Activated CD4-positive, alpha-beta T cell treated with anti-CD3 and anti-CD28 coated beads, Interleukin-2, amount 50 U/mL, for 24 hours (primary cell): ENCODE results near the gene PWWP2B.
A peak's percentile ranks its signal among the peaks of the same experiment; 100 is the strongest.

Experiments used
- DNase-seq, 2 donors: peaks; one replicate each; pipeline ENCODE4 v3.0.0-alpha.2; 2020; ENCODE audit warnings: low read depth in 1 of 2, low spot score in 1 of 2

PWWP2B gene

DNA sequence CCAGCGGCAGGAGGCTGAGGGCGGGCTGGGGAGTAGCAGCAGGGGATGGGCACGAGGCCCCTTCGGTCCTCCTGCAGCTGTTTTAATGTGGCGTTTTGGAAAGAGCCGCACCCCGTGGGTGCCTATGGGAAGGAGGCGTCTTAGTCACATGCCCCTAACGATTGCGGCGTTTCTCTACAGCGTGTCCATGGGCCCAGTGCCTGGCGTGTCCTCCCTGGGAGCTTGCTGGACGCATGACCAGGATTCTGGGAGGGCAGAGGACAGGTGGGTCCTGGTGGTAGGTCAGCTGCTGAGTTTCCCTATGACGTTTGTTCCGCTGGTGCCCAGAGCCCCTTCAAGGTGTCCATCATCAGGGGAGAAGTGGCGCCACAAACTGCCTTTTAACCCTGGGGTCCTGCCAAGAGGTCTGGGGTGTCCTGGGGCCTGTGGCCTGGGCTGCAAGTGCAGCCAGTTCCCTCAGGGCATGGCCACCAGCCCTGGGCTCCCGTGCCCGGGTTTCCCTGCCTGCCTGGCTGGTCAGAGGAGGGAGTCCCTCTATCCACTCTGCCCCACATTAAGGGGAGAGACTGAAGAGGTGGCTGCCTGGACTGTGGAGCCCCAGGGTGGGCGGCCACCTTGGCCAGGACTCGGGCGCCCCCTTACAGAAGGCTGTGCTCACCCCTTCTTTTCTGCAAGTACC lies 48.7 kb downstream of the PWWP2B start:
- DNase-seq = no peak

DNA sequence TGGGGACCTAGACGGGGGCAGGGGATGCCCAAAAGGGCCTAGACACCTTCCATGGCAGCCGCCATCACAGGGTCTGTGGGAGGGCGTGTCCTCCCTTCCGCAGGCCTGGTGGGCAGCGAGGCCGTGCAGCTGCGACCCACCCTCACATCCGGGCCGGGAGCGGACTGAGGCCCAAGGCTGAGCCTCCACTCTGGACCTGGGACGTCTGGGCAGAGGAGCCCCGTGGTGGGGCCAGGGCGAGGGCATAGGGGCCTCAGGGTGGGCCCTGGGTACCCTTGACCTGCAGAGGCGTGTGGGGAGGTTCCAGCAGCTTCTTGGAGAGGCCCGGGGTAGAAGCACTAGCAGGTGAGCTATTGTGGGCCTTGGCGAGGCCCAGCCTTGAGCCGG lies 49.2 kb downstream of the PWWP2B start:
- DNase-seq = no peak

DNA sequence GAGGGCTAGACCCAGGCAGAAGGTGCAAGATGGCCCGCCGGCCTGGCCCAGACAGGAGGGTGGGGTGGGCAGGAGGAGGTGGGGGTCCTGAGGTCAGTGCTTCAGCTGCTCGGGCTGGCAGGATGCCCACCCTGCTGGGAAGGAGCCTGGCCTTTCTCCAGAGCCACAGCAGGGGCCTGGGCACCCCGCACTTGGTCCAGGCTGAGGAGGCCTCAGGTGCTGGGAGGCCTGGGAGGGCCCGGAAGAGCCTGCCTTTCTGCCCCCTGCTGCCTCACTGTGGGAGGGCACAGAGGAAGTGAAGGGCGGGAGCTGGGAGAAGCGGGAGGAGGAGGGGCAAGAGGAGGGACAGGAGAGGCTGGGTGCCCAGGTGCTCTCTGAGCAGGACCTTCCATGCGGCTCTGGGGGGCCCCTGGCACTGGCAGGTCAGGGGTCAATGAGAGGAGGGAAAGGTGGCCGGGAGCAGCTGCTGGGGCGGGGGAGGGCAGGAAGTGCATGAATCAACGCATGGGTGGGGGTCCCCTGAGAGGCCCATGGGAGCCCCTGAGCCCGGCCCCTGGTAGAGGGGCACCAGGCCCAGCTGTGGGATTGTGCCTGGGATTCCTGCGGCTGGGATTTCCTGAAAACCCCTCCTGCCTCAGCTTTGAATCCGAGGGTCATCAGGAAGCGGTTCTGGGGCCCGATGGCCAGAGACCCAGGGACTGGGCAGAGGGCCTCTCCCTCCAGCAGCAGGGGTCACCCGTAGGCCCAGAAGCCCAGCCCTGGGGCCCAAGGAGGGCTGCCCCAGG lies 49.9 kb downstream of the PWWP2B start:
- peak; percentile 26 to 64 for DNase-seq

DNA sequence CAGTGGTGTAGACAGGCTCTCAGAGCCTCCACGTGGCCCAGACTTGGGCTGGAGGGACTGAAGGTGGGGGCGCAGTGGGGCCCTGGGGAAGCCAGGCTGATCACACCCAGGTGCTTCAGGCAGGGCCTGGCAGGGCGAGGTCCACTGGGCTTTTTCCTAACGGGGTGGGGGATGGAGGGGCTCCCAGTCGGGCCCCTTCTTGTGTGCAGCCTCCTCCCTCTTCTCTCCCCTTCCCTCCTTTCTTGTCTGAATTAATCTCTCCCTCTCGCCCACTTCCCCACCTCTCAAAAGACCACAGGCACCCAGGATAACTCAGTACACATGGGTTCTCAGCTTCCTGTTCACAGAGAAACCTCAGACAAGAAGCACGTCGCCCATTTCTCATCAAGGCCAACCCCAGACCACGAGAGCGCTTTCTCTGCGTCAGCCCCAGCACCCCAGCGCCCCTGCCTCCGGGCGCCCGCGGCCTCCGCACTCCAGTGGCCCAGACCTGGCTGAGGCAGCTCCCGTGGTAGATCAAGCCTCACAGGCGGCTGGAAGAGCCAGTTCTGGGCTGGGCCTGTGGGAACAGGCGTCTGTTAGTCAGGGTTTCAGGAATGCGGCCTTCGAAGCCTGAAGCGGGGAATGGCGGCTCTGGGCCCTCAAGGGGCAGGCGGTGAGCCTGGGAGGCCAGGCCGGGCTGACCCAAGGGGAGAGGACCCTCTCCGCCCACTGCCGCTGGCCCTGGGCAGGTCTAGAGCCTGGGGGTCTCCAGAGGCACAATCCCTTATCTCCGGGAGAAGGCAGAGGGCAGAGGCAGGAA lies 50.6 kb downstream of the PWWP2B start:
- DNase-seq = peak; percentile 43

DNA sequence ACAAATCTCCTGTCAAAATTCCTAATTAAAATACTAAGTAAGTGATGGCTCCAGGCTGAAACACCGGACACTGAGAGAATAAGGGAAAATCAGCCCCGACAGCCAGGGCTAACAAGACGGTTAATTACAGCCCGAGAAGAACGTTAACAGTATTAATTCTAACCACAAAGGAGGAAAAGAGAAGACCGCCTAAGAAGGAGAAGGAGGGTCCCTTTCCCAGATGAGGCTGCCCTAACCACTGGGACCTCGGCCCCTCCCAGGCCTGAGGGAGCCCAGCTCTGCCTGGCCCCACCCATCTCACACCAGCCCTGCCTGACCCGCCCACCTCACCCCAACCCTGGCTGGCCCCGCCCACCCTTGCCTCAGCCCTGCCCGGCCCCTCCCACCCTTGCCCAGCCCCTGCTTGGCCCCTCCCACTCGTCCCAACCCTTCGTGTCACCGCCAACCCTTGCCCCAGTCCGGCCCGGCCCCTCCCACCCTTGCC lies 51.3 kb downstream of the PWWP2B start:
- DNase-seq = no peak

DNA sequence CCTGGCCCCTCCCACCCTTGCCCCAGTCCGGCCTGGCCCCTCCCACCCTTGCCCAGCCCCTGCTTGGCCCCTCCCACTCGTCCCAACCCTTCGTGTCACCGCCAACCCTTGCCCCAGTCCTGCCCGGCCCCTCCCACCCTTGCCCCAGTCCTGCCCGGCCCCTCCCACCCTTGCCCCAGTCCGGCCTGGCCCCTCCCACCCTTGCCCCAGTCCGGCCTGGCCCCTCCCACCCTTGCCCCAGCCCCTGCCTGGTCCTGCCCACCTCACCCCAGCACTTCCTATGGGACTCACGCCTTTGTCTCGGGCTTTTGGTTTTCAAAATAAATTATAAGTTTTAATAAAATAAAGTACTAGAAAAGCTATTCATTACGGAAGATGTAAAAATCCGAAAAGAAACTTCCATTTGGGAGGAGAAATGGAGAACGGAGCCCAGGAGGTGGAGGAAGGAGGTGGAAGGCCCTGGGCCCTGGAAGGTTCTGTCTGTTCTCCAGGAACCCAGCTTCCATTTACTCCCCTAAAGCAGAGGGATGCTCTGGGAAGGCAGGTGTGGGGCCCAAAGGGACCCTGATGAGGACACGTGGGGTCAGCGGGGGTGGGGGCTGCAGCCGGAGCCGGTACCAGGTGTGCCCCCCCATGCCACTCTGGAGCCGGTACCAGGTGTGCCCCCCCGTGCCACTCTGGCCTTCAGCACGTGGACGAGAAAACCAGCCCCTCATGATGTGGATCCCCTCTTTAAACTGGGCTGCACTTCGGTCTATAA lies 52.2 kb downstream of the PWWP2B start:
- no peak for DNase-seq

DNA sequence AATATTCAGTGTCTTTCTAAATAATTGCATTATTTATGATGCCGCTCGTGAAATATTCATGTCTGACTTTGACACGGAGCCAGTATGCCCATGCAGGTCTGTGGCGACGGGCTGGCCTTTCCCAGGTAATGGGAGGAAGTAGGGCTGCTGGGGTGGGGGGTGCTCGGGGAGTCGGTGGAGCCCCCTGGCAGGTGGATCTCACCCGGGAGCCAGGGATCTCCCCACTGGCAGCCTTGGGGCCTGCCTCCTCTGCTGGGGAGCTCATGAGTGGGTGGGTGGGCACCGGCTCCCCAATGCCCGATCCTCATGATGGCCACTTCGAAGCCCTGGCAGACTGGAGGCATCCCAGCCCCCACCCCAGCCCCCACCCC lies 52.8 kb downstream of the PWWP2B start:
- DNase-seq = no peak

DNA sequence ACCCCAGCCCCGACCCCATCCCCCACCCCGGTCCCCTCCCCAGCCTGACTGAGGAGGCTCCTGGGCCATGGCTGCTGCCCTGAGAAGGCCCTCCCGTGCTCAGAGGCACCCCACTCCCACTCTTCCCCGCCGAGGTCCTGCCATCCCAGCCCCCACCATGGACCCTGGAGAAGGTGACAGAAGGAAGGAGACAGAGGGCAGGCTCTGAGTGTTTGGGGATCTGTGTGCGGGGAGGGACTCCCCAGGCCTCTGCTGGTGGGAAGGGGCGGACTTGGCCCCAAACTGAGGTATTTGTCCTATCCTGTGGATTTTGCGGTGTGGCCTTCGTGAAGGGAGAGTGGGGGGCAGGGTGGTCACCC lies 53.4 kb downstream of the PWWP2B start:
- DNase-seq = no peak

DNA sequence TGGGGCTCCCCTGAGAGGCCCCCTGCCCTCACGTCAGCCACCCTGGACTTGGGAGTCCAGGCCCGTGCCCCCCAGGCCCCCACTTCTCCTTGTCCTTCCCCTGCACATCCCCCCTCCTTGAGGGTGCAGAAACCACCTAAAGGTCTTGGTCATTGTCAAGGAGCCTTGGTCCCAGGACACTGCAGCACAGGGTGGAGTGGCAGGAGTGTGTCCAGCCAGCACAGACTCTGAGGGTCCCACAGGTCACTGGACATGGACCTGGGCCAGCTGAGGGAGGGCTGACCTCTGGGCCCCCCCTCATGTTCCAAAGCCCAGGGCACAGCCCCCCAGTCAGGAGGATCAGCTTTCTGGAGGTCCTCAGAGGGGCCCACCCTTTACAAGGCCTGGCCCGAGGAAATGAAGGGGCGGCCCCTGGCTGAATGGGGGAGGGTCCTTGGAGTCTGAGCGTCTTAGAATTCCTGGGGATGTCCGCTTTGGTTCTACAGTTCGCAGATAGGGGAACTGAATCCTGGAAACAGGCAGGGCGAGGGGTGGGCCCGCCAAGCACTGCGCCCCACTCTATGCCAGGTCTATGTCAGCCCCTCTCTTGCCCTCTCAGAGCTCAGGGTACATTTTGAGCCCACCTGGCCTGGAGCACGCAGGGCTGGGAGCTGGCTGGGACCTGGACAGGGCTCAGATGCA lies 54.0 kb downstream of the PWWP2B start:
- DNase-seq = no peak

DNA sequence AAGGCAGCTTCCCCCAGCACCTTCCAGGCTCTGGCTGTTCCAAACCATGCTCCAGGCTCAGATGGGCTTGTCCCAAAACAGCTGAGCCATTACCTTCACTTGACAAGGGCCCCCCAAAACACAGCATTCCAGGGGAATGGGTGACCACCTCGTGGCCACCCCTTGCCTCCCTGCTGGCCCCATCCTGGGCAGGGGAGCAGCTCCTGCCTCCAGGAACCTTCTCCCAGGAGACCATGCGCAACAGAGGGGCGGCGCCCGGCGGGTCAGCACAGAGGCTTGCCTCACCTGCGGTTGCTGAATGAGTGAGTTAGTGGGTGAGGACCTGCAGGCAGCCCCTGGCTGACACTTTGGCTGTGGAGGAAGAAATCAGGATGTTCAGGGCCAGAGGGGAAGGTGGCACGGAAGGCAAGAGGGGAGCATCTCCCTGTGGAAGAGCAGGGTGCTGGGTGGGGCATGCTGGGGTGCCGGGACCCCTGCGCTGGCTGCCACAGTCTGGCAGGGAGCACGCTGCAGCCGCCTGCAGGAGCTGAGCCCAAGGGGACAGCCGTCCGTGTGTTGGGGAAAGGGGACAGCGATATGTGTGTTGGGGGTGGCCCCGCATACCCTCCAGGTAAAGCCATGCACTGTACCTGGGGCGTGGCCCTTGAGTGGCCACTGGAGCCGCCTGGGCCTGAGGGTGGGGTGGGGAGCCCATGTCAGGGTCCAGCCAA lies 54.7 kb downstream of the PWWP2B start:
- DNase-seq = no peak

DNA sequence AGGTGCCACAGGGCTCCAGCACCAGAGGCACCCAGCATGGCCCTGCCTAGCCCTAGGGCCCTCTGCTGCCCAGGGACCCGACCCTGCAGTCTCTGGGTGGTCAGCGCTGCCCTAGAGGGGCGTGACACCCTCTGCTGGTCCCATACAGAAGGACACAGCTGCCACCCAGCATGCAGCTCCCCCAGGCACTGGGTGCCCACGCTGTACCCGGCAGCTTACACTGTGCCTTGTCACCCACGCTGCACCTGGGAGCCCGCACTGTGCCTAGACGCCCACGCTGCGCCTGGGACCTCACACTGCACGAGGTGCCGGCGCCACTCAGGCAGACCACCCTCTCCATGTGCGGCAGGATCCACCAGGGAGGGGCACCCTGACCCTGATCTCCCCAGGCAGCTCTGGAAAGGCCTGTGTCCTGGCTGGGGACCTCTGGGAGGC lies 55.2 kb downstream of the PWWP2B start:
- DNase-seq = no peak

DNA sequence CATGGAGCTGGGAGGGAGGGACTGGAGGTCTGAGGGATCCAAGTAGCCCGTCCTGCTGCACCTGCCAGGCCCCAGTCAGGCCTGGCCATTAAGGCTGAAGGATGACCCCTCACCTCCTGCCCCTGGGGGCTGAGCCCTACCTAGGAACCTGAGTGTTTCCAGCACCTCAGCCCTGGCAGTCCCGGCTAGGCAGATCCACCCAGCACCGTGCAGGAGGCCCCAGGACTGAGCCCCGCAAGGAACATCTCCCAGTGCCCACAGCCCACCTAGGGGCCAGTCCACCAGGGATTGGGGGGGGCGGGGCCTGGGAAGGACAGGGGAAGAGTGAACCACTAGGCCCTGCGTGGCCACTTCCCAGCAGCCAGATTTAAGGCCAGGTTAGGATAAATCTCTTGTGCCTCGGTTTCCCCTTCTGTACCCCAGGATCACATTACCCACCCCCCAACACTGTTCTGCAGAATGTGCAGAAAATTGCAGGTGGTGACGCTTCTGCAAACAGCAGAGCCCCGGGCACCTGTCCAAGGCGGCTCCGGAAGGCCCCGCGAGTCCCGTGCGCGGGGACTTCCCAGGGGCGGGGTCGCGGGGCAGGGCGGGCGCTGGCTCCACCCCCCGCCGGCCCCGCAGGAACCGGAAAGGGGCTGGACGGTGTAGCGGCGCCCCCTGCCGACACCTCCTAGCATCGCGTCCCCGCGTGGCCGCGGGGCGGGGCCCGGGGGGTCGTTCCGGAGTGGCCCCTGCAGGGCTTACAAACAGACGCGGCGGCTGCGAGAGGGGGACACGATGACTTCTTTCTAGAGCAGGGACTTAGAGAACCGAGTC lies 55.9 kb downstream of the PWWP2B start:
- DNase-seq = peak; percentile 81 to 85

DNA sequence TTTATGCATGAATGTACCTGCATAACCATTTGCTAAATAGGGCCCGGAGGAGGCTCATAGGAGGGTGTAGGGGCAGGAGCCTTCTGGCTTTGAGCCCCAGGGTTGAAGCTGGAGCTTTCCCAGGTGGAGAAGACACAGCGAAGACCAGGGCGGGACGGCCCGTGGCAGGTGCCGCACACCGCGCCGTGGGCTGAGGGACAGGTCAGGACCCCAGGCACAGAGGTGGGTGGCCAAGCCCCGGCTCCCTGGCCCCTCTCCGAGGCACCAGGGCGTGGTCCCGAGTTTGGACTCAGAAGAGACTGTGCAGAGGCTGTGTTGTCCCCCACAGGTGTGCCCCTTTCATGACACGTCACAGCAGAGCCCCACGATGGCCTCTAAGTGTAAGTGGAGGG lies 56.5 kb downstream of the PWWP2B start:
- no peak for DNase-seq

DNA sequence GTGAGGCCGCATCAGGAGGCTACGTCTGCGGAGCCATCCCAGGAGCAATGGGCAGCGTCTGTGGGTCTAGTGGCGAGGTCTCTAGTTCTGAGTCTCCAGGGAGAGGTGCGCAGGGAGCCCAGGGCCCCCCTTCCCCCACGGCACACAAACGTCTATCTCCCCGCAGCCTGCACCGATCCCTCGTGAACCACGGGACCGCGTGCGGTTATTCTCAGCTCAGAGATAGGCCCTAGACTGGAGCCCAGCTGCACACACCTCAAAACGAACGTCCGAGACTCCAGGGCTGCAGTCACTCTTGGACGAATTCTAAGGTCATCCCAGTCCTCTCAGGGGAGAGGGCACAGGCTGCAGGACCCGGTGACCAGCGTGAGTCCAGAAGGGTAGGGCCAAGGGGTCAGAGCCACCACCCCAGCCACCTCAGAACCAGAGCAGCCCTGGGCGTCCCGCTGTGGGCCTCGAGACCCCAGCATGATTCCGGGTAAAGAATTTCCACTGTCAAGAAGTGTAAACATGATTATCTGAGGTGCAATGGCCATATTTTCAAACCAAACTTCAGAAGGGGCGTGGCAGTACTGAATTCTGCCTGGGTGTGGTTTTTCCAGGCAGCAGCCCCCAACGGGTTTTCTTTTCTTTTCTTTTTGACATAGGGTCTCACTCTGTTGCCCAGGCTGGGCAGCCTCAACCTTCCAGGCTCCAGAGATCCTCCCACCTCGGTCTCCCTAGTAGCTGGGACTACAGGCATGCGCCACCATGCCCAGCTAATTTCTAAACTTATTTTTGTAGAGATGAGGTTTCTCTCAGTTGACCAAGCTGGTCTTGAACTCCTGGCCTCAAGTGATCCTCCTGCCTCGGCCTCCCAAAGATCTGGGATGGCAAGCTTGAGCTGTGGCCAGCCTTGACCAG lies 57.5 kb downstream of the PWWP2B start:
- DNase-seq = no peak

DNA sequence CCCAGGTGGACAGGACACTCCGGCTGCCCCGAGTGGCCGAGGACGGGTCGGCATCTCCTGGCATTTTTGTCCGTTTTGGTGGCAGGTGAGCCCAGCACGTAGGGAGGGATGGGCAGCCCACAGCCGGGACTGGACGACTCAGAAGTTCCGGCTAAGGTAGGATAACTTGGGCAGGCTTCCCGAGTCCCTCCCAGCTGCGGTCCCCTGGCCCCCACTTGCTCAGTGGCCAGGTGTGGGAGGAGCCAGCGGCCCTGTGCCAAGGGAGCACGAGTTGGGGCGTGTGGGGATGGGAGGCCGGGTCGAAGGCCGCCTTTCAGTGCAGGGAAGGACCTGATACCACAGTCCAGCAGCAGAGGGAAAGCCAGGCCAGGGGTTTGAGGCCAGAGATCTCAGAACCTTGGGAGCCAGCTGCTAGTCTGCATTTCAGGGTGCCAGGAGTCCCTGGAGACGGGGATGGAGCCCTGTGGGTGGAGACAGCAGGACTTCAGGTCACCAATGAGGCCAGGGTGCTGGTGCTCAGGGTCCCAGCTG lies 58.5 kb downstream of the PWWP2B start:
- DNase-seq = no peak

DNA sequence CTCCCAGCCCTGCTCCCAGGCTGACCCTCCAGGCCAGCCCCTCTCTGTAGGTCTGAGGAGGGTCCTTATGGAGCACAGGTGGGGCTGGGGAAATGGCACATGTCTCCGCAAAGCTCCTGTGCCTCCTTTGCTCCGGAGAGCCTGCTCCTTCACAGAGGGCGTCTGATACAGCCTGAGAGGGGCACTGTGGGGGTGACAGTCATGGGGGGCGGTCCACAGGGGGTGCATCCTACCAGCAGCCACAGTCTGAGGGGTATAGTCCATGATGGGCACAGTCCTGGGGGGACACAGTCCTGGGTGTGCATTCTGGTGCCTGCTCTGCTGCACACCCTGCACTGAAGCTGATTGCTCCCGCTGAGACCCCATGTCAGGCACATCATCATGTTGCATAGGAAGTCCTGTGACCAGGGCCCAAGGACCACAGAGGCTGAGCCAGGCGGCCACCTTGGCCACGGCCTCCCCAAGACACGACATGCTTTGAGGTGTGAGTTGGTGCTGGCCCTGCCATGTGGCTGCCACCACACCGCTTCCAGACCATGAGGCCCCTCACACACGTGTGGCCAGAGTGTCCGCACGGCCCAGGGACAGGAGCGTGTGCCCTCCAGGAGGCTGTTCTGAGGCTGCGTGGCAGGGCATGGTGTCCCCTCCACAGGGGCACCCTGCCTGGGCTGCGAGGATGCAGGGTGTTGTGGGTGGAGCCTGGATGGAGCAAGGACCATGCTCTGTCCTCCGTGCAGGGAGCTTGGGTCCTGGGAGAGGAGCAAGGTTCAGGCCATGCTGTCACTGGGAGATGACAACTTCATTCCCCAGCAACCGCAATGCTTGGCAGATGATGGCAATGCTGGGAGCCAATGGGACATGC lies 59.2 kb downstream of the PWWP2B start:
- no peak for DNase-seq

DNA sequence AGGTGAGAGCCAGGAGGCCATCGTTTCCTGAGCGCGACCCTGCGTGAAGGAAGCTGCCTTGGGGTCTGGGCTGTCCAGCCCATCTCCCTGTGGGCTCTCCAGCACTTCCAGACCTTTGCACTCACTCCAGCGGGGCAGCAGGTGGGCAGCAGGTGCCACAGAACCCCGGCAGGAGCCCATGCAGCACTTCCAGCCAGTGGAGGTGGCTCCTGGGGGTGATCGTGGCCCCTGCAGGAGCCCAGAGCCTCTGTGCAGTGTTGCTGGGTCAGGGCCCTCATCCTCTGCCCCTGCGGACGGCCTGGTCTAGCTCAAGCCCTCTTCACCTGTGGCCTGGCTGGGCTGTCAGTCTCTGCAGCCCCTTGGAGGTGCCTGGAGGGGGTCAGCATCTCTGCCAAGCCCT lies 59.9 kb downstream of the PWWP2B start:
- no peak for DNase-seq
